ENCODE measurements around the gene ATP13A5.

ATP13A5 gene

GRCh38 chr3:193262707-193263106 lies 115.8 kb downstream of the ATP13A5 start:
- Mint-ChIP-seq H3K27ac (no peak overlapping the region), H3K36me3 (ENCODE audit: low read depth) (no peaks in the 10 kb centered on the region), H3K27me3 (no peaks in the 10 kb centered on the region), H3K9me3 (no peaks in the 10 kb centered on the region), H3K4me3 (no peak overlapping the region), H3K4me1 (ENCODE audit: low read depth) (no peaks in the 10 kb centered on the region)
- intact Hi-C loops (cut with micrococcal nuclease) = no loop called here

- no peaks in the 10 kb centered on the region for H3K27me3 Mint-ChIP-seq
- no peak overlapping the region for H3K4me3 Mint-ChIP-seq
- intact Hi-C loops (cut with micrococcal nuclease) = no loop called here
- H3K9me3 Mint-ChIP-seq = no peaks in the 10 kb centered on the region
- H3K36me3 Mint-ChIP-seq (ENCODE audit: low read depth) = no peaks in the 10 kb centered on the region
- H3K27ac Mint-ChIP-seq = no peak overlapping the region
- H3K4me1 Mint-ChIP-seq (ENCODE audit: low read depth) = no peaks in the 10 kb centered on the region
Measured at GRCh38 chr3:193261970-193262369, 116.6 kb downstream of the ATP13A5 start.

GRCh38 chr3:193253986-193254660 lies 124.4 kb downstream of the ATP13A5 start:
- Mint-ChIP-seq H3K4me3 (no peak overlapping the region), H3K4me1 (ENCODE audit: low read depth) (no peaks in the 10 kb centered on the region), H3K9me3 (peaks cover 30% of the 10 kb centered on the region), H3K27ac (no peak overlapping the region), H3K36me3 (ENCODE audit: low read depth) (no peaks in the 10 kb centered on the region), H3K27me3 (no peaks in the 10 kb centered on the region)
- intact Hi-C loops (cut with micrococcal nuclease) = no loop called here

GRCh38 chr3:193250492-193250891 lies 128.1 kb downstream of the ATP13A5 start:
- intact Hi-C loops (cut with micrococcal nuclease) = no loop called here
- no peaks in the 10 kb centered on the region for H3K36me3 Mint-ChIP-seq (ENCODE audit: low read depth)

GRCh38 chr3:193248848-193249468 lies 129.6 kb downstream of the ATP13A5 start:
- Mint-ChIP-seq H3K27ac (no peak overlapping the region), H3K36me3 (ENCODE audit: low read depth) (no peaks in the 10 kb centered on the region), H3K9me3 (peaks cover 51% of the 10 kb centered on the region), H3K4me3 (no peak overlapping the region), H3K4me1 (ENCODE audit: low read depth) (no peaks in the 10 kb centered on the region), H3K27me3 (no peaks in the 10 kb centered on the region)
- intact Hi-C loops (cut with micrococcal nuclease) = no loop called here

More at GRCh38 chr3:193250492-193250891, 128.1 kb downstream of the ATP13A5 start:
- Mint-ChIP-seq H3K27me3 (no peaks in the 10 kb centered on the region), H3K27ac (no peak overlapping the region), H3K9me3 (peaks cover 51% of the 10 kb centered on the region), H3K4me3 (no peak overlapping the region), H3K4me1 (ENCODE audit: low read depth) (no peaks in the 10 kb centered on the region)

- Mint-ChIP-seq H3K4me3 (no peak overlapping the region), H3K4me1 (ENCODE audit: low read depth) (no peaks in the 10 kb centered on the region), H3K36me3 (ENCODE audit: low read depth) (no peaks in the 10 kb centered on the region), H3K27ac (no peak overlapping the region), H3K27me3 (peaks cover 34% of the 10 kb centered on the region), H3K9me3 (peaks cover 15% of the 10 kb centered on the region)
- intact Hi-C loops (cut with micrococcal nuclease) = no loop called here
Measured at GRCh38 chr3:193243571-193243970, 135.0 kb downstream of the ATP13A5 start.

GRCh38 chr3:193241716-193242115 lies 136.8 kb downstream of the ATP13A5 start:
- no peak overlapping the region for H3K4me3 Mint-ChIP-seq
- intact Hi-C loops (cut with micrococcal nuclease) = no loop called here
- H3K27me3 Mint-ChIP-seq = peaks cover 34% of the 10 kb centered on the region
- H3K27ac Mint-ChIP-seq = no peak overlapping the region
- H3K9me3 Mint-ChIP-seq = peaks cover 1% of the 10 kb centered on the region
- no peaks in the 10 kb centered on the region for H3K36me3 Mint-ChIP-seq (ENCODE audit: low read depth)
- H3K4me1 Mint-ChIP-seq (ENCODE audit: low read depth) = no peaks in the 10 kb centered on the region

GRCh38 chr3:193240850-193241706 lies 137.5 kb downstream of the ATP13A5 start, which contains the start of gene PLAAT1:
Gene PLAAT1 (plus strand): TSS chr3:193241222. CDS start chr3:193255651, 14,429 bp downstream.
- Mint-ChIP-seq H3K36me3 (ENCODE audit: low read depth) (no peaks in the 10 kb centered on the region), H3K4me3 (peak within 1 kb of the TSS; percentile 53), H3K4me1 (ENCODE audit: low read depth) (no peaks in the 10 kb centered on the region), H3K9me3 (no peaks in the 10 kb centered on the region), H3K27me3 (peaks cover 34% of the 10 kb centered on the region), H3K27ac (no peak within 1 kb of the TSS)
- intact Hi-C loops (cut with micrococcal nuclease) = no loop called here

- Mint-ChIP-seq H3K4me1 (ENCODE audit: low read depth) (no peaks in the 10 kb centered on the region), H3K9me3 (no peaks in the 10 kb centered on the region), H3K27ac (no peak overlapping the region), H3K36me3 (ENCODE audit: low read depth) (no peaks in the 10 kb centered on the region), H3K4me3 (peak overlapping the region; percentile 53), H3K27me3 (peaks cover 34% of the 10 kb centered on the region)
- intact Hi-C loops (cut with micrococcal nuclease) = no loop called here
Measured at GRCh38 chr3:193240436-193240849, 138.1 kb downstream of the ATP13A5 start.

GRCh38 chr3:193237030-193237429 lies 141.5 kb downstream of the ATP13A5 start:
- no peaks in the 10 kb centered on the region for H3K4me1 Mint-ChIP-seq (ENCODE audit: low read depth)
- no peaks in the 10 kb centered on the region for H3K9me3 Mint-ChIP-seq
- H3K27ac Mint-ChIP-seq = no peak overlapping the region
- H3K36me3 Mint-ChIP-seq (ENCODE audit: low read depth) = no peaks in the 10 kb centered on the region
- intact Hi-C loops (cut with micrococcal nuclease) = no loop called here
- H3K4me3 Mint-ChIP-seq = no peak overlapping the region
- H3K27me3 Mint-ChIP-seq = peaks cover 27% of the 10 kb centered on the region

- H3K27ac Mint-ChIP-seq = no peak overlapping the region
- H3K4me1 Mint-ChIP-seq (ENCODE audit: low read depth) = no peaks in the 10 kb centered on the region
- no peaks in the 10 kb centered on the region for H3K9me3 Mint-ChIP-seq
- intact Hi-C loops (cut with micrococcal nuclease) = no loop called here
- no peak overlapping the region for H3K4me3 Mint-ChIP-seq
- no peaks in the 10 kb centered on the region for H3K36me3 Mint-ChIP-seq (ENCODE audit: low read depth)
- peaks cover 23% of the 10 kb centered on the region for H3K27me3 Mint-ChIP-seq
Measured at GRCh38 chr3:193236599-193236998, 142.0 kb downstream of the ATP13A5 start.

GRCh38 chr3:193231201-193231600 lies 147.4 kb downstream of the ATP13A5 start:
- H3K9me3 Mint-ChIP-seq = no peaks in the 10 kb centered on the region
- H3K4me1 Mint-ChIP-seq (ENCODE audit: low read depth) = no peaks in the 10 kb centered on the region
- intact Hi-C loops (cut with micrococcal nuclease) = no loop called here
- no peak overlapping the region for H3K4me3 Mint-ChIP-seq
- no peak overlapping the region for H3K27ac Mint-ChIP-seq
- peaks cover 1% of the 10 kb centered on the region for H3K27me3 Mint-ChIP-seq
- H3K36me3 Mint-ChIP-seq (ENCODE audit: low read depth) = no peaks in the 10 kb centered on the region

GRCh38 chr3:193230610-193231009 lies 147.9 kb downstream of the ATP13A5 start:
- no peak overlapping the region for H3K4me3 Mint-ChIP-seq
- H3K9me3 Mint-ChIP-seq = no peaks in the 10 kb centered on the region
- no peaks in the 10 kb centered on the region for H3K36me3 Mint-ChIP-seq (ENCODE audit: low read depth)
- H3K4me1 Mint-ChIP-seq (ENCODE audit: low read depth) = no peaks in the 10 kb centered on the region
- intact Hi-C loops (cut with micrococcal nuclease) = no loop called here
- no peak overlapping the region for H3K27ac Mint-ChIP-seq
- H3K27me3 Mint-ChIP-seq = peaks cover 1% of the 10 kb centered on the region

- no peak overlapping the region for H3K27ac Mint-ChIP-seq
- no peaks in the 10 kb centered on the region for H3K4me1 Mint-ChIP-seq (ENCODE audit: low read depth)
- no peaks in the 10 kb centered on the region for H3K36me3 Mint-ChIP-seq (ENCODE audit: low read depth)
- H3K27me3 Mint-ChIP-seq = peaks cover 1% of the 10 kb centered on the region
- H3K9me3 Mint-ChIP-seq = no peaks in the 10 kb centered on the region
- H3K4me3 Mint-ChIP-seq = no peak overlapping the region
- intact Hi-C loops (cut with micrococcal nuclease) = no loop called here
Measured at GRCh38 chr3:193229851-193230420, 148.6 kb downstream of the ATP13A5 start.
